SW 1271 (cell line): Measurements from ENCODE around the gene FAM181A.

Experiments used
- DNase-seq, 2 experiments: peaks; one replicate each; lab custom pipeline; 2025; lab: John Stamatoyannopoulos, UW

Gene FAM181A

DNA sequence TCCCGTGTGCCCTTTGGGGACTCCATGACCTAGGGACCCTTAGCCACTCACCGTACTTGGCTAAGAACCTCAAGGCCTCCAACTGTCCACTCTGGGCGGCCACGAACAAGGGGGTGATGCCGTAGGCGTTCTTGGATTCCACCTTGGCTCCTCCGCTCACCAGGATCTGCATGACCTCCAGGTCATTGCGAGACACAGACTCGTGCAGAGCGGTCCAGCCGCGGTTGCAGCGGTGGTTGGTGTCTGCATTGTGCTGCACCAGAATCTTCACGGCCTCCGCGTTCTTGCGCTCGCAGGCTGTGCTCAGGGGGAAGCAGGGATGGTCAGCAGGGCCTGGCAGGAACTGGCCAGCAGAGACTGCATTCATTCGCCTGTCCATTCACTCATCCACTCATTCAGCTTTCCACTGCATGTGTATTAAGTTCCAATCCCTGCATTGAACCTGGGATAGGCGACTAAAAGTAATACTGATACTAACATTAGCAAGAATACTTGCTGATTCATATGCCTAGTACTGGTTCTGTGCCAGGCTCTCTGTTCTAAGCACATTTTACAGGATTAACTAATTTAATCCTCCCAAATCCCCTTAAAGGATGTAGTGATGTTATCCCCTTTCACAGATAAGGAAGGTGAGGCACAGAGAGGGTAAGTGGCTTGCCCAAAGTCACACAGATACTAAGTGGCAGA lies 23.9 kb downstream of the FAM181A start:
- DNase-seq: no peak

DNA sequence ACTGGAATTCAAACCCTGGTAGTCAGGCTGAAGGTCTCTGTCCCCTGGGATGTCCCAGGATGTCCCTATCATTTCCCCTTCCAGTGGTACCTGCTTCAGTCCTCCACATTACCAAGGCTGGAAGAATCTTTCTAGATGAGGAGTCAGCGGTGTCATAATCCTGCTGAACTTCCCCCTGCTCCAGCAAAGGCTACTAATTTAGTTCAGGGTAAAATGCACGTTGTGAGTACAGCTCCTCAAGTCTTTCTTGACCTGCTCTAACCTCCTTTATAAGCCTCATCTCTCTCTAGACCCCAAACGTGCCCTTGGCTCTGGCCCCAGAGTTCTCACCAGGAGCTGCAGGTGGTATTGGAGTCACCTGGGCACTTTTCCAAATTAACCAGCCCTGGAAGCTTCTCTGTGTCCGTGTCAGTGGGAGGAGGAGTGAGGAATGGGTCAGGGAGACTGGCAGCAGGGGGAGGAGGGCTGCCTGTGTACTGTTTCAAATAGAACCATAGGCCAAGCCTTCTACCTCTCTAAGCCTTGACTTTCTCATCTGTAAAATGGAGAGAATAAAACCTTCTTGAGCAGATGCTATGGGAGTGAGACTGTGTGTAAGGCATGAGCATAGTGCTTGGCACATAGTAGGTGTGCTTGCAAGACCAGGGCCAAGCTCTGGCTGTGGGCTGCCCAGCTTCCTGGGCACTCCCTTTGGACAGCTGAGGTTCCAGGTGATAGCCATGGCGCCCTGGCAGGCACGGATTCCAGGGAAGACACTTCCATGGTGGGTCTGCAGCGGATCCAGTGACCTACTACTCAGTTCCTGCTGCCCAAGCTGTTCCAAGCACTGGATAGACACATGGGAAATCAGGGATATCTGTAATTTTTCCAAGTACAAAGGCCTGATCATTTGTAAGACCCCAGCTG lies 24.7 kb downstream of the FAM181A start:
- DNase-seq: peak in 1 of 2 experiments; percentile 16

DNA sequence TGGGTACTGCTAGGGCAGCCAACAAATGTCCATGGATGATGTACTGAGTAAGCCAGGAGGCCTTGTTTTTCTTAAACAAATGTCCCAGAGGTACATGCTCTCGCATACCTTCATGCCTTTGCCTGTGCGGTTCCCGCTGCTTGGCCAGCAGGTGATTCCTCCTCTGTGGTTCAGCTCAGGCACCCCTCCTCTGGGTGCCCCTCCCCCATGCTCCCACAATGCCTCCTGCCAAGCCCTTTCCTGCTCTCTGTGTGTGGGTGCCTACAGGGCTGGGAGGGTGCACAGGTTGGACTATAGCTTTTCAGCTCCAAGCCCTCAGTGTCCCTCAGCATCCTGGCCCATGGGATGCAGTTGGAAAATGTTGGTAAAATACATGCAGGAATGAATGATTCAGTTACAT lies 25.7 kb downstream of the FAM181A start:
- no peak for DNase-seq

DNA sequence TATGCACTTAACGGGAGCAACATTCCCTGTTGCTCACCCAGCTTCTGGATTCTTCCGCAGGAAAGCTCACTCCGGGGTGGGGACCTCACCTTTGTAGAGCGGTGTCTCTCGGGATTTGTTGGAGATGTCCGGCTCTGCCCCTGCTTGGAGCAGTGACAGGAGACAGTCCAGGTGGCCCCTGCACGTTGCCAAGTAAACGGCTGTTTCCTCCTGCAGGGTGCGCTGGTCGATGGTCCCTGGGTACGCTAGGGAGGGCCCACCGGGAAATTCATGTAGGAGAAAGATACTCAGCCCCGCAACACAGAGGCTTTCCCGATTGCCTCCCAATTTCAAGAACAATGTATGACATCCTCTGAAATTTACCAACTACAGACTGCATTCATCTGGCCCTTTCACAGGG lies 26.1 kb downstream of the FAM181A start:
- no peak for DNase-seq

DNA sequence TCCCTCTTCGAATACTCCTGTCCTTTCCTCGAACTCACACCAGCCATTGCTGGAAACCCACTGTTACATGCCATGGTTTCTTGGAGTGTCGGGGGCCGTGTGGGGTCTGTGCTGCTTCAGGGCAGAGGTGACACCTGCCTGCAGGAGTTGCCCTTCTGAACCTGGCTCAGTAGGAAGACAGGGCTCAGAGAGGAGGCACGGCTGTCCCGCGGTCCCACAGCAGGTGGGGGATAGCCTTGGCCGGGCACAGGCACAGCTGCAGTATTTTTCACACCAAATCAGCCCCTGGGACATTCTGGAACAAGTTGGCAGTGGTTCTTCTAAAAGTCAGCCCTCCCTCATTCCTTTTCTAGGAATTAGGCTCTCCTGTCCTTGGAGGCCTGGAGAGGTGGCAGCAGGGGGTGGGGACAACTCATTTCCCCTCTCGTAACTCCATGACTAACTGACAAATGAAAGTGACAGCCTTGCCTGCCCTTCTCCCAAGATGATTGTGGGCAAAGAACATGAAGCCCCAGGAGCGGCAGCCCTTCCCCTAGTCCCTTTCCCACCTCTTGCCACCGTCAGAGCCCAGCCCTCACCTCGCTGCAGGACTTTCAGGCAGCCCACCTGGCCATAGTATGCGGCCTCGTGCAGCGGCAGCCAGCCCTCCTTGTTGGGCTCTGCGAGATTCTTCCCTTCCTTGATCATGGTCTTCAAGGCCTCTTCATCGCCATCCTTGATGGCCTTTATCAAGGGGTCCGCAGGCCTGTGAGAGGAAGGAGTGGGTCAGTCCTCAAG lies 26.8 kb downstream of the FAM181A start:
- DNase-seq: no peak

DNA sequence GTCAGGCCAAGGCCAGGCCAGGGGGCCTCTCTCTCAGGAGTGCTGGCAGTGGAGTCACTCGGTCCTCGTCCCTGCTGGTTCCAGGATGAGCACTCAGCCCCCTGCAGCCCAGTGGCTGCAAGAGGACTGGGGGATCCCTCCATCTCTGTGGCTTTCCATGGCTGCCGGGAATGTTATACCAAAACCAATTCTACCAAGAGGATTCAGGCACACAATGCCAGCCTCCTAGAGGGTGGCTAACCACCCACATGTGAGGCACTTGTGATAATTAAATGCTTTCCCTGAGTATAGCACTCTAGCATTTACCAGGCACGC lies 27.3 kb downstream of the FAM181A start:
- DNase-seq: no peak

DNA sequence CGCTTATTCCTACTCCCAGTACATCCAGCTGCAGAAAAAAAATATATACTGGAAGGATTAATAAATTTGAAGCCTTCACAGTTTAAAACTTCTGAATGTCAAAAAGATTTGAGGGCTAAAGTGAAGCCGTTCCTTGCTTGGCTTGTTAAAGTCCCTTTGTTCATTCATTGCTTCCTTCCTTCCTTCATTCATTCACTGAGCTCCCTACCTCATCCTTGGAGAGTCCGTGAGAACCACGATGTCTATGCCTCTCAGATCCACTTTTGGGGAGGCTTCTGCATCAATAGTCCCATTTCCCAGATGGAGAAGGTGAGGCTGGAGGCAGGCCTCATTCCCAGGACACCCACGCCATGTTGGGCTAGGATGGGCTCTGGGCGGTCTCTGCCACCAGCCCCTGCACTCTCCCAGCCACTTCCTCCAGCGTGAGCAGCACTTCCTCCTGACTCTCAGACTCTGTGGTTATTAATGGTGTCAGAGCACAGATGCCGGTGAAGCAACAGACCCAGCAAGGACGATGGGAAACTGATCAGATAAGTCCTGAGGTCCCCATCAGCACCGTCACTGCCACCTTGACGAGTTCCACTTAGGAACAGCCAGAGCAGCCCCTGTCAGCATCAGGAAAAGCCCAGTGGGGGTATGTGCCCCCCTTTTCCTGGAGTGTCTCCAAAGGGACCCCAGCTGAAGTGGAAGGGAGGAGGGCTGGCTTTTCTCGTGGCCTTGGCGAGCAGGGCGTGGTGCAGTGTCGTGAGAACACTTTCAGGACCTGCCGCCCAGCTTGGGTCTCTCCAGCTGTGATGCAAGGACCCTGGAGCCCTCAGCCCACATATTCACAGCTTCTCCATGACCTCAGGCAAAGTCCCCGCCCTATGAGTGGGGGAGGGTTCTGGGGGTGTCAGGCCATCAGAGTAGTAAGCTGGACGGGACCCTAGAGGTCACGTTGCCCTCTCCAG lies 28.0 kb downstream of the FAM181A start:
- DNase-seq: no peak

DNA sequence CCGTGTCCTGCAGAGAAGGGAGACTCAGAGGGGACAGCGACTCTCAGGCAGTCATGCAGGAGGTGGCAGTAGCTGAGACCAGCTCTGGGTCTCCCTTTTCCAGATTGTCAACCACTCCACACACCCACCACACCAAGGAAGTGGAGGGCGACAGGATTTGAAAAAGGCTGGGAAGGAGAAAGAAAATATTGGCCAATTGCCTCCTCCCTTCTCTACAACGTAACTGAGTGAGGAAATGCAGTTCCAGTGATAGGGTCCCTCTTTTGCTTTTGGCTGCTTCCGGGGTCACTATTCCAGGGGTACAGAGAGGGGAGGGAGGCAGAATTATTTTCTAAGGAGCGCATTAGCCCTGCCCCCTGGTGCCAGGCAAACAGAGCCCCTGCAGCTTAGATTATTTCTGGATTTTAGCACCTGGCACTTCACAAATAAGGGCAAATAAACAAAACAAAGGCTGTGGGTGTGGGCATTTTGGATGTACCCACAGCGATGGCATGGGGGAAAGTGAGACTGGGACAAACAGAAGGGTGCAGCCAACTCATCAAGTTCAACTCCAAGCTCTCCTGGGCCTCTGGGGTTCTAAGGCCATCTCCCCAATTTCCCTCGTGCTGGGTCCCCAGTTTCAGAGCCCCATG lies 28.8 kb downstream of the FAM181A start:
- no peak for DNase-seq

DNA sequence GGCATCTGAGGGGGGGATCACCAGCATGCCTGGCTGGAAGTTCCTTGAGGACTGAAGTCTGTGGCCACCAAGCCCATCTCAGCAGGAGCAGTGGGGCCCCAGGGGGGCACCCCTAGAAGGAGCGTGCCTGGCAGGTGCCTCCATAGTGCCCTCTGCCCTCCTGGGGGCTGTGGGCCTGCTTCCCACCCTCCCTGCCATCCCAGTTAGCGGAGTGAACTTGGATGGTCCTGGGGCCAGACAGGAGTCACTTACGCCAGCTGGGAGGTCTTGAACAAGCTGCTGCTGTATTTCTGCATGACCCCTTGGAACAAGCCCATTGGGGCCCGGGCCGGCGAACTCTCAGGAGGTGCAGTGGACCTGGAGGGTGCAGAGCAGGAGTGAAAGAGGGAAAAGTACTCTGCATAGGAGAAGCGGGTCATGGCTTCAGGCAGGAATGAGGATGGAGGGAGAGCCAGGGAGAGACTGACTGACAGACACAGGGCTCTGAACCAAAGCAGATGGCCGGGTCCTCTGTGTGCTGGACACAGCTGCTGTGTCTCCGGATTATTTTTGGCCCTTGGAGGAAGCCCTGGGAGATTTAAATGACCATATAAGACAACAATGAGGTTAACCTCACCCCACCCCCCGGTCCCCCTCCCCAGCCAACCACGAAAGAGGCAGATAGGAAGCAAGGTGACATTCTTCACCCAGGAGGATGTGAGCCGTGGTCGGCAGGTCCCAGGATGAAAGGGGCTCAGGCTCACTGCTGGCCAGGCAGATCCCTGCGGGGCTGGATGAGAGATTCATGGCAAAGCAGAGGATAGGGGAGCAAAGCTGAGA lies 29.6 kb downstream of the FAM181A start:
- DNase-seq: no peak

DNA sequence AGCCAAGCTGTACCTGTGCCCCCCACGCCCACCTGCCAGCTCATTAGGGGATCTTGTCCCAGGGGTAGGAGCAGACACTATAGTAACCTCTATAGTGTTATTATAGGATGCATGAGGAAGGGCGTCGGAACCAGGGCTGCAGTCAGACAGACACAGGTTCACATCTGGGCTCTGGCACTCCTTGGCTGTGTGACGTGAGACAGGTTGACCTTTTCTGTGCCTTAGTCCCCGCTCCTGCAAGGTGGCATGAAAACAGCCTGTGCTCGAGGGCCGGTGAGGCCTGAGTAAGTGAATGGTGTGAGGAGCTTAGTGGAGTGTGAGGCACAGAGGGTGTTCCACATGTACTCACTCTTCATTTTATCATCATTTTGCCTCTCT lies 30.2 kb downstream of the FAM181A start:
- DNase-seq: no peak

DNA sequence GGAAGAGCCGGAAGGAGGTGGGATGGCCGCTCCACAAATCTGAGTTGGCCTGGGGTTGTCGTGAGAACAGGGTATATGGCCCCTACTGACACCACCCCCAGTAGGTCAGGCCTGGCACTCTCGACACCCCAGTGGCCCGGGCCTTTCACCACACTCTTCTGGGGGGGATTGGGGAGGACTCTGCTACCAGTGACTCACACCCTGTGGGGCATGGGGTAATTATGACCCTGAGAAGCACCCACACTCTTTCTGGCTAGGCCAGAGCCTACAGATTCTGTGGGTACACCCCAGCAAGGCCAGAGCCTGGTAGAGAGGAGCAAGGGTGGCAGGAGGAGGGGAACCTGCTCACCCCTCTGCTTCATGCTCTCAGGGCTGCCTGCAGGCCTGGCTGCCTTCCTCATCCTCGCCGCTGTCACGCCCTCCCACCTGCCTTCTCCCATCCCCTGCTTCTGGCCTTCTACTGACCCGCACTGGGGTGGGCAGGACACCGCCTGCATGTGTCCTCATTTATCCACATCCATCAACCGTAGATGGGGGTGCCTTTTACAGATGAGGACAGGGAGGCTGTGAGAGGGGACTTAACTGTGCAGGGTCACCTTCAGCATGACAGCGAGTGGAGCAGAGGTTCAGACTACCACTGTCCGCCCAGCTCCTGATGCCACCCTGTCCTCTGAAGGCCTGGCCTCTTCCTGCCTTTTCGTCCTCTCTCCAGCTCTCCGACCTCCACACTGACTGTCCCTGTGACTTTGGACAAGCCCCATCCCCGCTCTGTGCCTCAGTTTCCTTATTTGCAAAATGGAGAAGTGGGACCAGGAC lies 30.8 kb downstream of the FAM181A start:
- DNase-seq: no peak

DNA sequence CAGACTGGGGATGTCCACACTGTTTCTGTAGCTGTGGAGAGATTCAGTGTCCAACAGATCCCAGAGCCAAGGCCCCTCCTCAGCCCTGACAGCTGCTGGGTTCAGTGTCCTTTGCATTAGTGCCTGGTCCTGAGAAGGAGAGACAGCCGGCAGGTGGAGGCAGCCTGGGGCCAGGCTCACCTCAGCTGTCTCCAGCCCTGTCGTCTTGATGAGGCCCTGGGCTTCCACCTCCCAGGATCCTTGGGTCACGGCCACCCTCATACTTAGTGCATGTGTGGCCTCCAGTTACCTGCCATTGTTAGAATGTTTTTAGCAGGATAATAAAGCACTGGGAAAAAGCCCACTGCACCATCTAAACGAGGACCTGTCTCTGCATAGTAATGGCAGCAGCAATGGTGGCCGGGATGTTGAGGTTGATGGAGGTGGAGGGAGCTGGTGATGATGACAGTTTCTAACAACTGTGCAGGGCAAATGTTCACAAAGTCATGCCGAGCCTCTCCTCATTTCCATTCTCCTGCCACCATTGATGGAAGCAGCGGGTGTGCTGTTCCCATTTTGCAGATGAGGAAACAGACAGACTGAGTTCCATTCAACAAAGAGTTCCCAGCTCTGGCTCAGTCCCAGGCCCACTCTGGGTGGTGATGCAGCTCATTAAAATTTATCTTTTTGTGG lies 31.6 kb downstream of the FAM181A start:
- no peak for DNase-seq

DNA sequence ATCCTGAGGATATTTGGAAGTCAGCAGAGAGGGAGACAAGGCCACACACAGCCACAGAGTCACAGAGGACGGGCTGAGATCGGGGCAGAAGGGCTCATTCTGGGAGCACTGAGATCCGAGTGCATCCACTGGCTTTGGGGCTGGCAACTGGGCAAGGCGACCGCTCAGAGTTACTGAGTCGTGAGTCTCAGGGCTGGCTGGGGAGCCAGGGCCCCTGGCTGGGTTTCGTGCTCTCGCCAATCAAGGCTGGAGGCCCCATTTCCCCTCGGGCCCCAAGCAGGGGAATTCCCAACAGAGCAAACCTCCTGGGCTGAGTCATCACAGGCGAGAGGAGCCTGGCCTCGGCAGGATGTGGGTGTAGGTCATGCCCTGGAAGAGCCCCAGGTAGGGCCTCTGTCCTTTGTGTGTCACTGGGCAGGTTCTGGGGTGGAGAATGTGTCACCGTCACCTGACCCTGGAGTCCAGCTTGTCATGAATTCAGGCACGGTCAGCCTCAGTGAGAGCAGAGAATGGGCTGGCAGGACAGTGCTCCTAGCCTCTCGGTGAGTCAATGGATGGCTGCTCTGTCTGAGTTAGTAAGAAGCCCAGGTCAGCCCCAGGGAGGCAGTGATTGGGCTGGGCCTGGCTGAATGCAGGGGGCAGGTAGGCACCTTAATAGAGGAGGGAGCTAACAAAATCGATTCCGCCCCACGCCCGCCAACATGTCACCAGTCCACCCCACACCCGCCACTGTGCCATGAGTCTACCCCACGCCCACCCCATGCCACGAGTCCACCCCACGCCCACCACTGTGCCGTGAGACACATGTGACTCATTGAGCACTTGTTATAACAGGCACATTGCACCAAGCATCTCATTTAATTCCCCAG lies 32.3 kb downstream of the FAM181A start:
- peak; percentile 96 to 97 for DNase-seq

DNA sequence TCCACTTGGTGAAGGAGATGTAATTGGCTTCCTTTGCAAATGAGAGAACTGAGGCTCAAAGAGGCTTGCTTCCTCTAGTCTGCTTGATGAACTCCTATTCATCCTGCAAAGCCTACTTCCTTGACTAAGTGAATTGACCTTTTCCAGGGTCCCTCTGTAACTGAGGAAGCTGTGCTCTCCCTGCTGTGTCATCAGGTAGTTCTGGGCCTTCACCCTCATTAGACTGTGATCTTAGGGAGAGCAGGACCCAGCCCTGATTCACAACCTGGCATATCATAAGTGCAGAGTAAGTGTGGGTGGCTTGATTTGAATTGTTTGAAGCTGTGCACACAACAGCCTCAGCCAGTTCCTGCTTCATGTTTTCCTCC lies 32.9 kb downstream of the FAM181A start:
- no peak for DNase-seq

DNA sequence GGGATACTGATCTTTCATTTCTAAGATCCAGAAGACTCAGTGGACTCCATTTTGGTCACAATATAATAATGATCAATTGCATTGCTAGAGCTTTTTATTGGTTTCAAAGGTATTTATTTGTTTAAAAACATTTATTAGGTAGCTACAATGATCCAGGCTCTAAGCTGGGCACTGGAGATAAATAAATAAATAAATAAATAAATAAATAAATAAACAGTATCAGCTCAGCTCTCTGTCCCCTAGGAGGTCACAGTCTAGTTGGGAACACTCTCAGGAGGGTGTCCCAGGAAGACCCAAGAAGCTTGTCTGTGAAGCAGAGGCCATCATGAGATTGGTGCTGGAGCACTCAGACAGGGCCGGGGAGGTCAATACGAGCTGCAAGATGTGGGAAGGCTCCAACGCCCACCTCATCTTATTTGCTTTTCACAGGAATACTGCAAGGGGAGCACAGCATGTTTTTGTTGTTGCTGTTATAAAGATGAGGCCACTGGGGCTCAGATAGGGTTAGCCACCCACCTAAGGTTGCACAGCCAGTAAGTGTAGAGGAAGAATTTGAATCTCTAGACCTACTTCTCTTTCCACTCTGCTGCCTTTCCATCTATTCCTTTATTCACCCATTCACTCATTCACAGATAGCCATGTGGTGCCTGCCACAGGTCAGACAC lies 33.8 kb downstream of the FAM181A start:
- DNase-seq: no peak

DNA sequence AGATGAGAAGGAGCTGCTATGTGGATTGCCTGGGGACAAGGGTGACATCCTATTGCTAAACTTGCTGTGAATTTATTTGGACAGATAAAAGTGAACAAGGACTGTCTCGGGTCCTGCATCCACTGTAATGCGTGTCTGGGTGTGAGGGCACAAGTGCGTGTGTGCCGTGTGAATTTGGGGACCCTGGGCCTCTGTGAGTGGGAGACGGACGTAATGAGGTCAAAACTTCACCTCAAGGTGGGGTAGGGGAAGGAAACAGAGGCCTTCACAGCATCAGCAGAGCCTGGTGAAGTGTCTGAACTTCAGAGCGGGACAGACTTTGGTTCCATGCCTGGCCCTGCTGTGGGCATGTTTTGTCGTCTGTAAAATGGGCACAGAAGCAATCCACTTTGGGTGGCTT lies 34.5 kb downstream of the FAM181A start:
- DNase-seq: no peak
